ENCODE results near the gene FHDC1.

FHDC1 gene

GRCh38 chr4:152961014-152961772 is 25.1 kb downstream of the FHDC1 start:
- DNase-seq, result no peak

- DNase-seq, result no peak
Measured at GRCh38 chr4:152961773-152962115, 25.6 kb downstream of the FHDC1 start.

- DNase-seq, result no peak
Measured at GRCh38 chr4:152962150-152962549, 26.0 kb downstream of the FHDC1 start.

GRCh38 chr4:152964335-152964734 is 28.2 kb downstream of the FHDC1 start:
- DNase-seq, result no peak

GRCh38 chr4:152965611-152966010 is 29.5 kb downstream of the FHDC1 start:
- no peak for DNase-seq

- DNase-seq, result no peak
Measured at GRCh38 chr4:152967907-152968306, 31.8 kb downstream of the FHDC1 start.

GRCh38 chr4:152968806-152969394 is 32.8 kb downstream of the FHDC1 start:
- no peak for DNase-seq

- no peak for DNase-seq
Measured at GRCh38 chr4:152970102-152970820, 34.1 kb downstream of the FHDC1 start.

- DNase-seq, result no peak
Measured at GRCh38 chr4:152971053-152971452, 34.9 kb downstream of the FHDC1 start.

- no peak for DNase-seq
Measured at GRCh38 chr4:152972821-152973628, 36.9 kb downstream of the FHDC1 start.

- DNase-seq, result no peak
Measured at GRCh38 chr4:152973629-152974467, 37.7 kb downstream of the FHDC1 start.

GRCh38 chr4:152974468-152975379 is 38.6 kb downstream of the FHDC1 start:
- no peak for DNase-seq

- no peak for DNase-seq
Measured at GRCh38 chr4:152975380-152976211, 39.5 kb downstream of the FHDC1 start.

GRCh38 chr4:152976212-152976761 is 40.2 kb downstream of the FHDC1 start:
- no peak for DNase-seq

- no peak for DNase-seq
Measured at GRCh38 chr4:152979731-152980330, 43.7 kb downstream of the FHDC1 start.

- DNase-seq, result no peak
Measured at GRCh38 chr4:152981278-152981677, 45.2 kb downstream of the FHDC1 start.

GRCh38 chr4:152981842-152982241 is 45.7 kb downstream of the FHDC1 start:
- DNase-seq, result no peak

- DNase-seq, result no peak
Measured at GRCh38 chr4:152983221-152983620, 47.1 kb downstream of the FHDC1 start.

- DNase-seq, result no peak
Measured at GRCh38 chr4:152983774-152984411, 47.8 kb downstream of the FHDC1 start.
